ENCODE data around the gene WBP2. TPM values are rescaled to one million over a fixed set of nuclear protein-coding genes. Genes with fewer than 3 reads are reported as not detected.
A peak's percentile ranks its signal among the peaks of the same experiment; 100 is the strongest.

WBP2 gene
- total and polyA plus RNA-seq, 9 of the 15 experiments (the other 6 are each of a cell fraction or from before 2014, with no cell fraction given), result 2.2 to 74.3 (median 20.0) TPM

DNA sequence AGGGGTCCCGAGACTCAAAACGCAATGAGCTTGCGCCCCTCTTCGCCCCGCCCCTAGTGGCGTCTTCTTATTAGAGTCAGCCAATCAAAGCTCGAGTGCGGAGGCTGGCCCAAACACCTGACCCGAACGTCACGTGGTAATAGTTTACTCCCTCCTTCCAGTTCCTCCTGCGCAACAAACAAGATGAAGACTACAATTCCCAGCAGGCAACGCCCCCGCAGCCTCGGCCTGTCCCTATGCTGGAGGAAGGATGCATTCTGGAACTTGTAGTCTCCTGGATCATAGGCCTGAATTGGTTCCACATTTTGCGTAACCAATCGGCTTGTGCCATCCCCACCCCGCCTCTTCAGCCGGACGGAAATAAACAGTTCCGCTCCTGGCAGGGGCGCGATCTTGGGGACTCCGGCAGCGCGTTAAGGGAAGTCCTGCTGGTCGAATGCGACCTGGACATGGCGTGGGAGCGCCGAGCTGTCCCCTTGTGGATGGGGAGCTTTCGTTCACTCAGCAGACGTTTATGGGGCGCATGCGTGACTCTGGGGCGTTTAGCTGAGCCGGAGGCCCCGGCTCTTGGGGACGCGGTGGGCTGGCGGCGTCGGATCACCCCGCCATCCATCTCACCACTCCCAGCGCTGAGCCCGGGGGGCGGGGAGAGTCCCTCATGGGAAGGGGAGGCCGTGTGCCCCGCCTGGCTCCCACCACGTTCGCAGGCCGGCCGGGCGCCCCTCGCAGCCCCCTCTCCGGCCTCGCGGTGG is at the start of gene WBP2 (continued):
- TF ChIP-seq ARID2 (IDR thresholded peaks at IDR 0.05), result 0 out of 2 replicates have a peak, but pooled peaks have one; percentile 22
- peak; percentile 85; the same call in 1 of the 2 replicates for TF ChIP-seq RREB1 (CRISPR knock-in tag; IDR thresholded peaks at IDR 0.05)
- TF ChIP-seq MTA3 (IDR thresholded peaks at IDR 0.05; ENCODE audit: borderline replicate concordance), result peak; percentile 81
- peak; percentile 78 for TF ChIP-seq NFYB (IDR thresholded peaks at IDR 0.05; ENCODE audit: extremely low read depth, insufficient read length)
- 0 out of 2 replicates have a peak, but pooled peaks have one; percentile 12 for TF ChIP-seq ZNF165 (CRISPR knock-in tag; IDR thresholded peaks at IDR 0.05; ENCODE audit: borderline replicate concordance)
- no peak for TF ChIP-seq TRIM24 (IDR thresholded peaks at IDR 0.05)
- TF ChIP-seq ZNF717 (CRISPR knock-in tag; IDR thresholded peaks at IDR 0.05), result no peak
- TF ChIP-seq BHLHE40 (IDR thresholded peaks at IDR 0.05; ENCODE audit: low read length), result peak; percentile 26; the same call in 1 of the 2 replicates
- peak in 1 of 2 experiments; percentile 71; a peak in 1 of 4 replicates for TF ChIP-seq SIN3A (IDR thresholded peaks at IDR 0.05; ENCODE audit: borderline replicate concordance in 2 of 2, control insufficient read depth in 1 of 2, low read depth in 2 of 2, low read length in 2 of 2)
- TF ChIP-seq, protein P1, sequence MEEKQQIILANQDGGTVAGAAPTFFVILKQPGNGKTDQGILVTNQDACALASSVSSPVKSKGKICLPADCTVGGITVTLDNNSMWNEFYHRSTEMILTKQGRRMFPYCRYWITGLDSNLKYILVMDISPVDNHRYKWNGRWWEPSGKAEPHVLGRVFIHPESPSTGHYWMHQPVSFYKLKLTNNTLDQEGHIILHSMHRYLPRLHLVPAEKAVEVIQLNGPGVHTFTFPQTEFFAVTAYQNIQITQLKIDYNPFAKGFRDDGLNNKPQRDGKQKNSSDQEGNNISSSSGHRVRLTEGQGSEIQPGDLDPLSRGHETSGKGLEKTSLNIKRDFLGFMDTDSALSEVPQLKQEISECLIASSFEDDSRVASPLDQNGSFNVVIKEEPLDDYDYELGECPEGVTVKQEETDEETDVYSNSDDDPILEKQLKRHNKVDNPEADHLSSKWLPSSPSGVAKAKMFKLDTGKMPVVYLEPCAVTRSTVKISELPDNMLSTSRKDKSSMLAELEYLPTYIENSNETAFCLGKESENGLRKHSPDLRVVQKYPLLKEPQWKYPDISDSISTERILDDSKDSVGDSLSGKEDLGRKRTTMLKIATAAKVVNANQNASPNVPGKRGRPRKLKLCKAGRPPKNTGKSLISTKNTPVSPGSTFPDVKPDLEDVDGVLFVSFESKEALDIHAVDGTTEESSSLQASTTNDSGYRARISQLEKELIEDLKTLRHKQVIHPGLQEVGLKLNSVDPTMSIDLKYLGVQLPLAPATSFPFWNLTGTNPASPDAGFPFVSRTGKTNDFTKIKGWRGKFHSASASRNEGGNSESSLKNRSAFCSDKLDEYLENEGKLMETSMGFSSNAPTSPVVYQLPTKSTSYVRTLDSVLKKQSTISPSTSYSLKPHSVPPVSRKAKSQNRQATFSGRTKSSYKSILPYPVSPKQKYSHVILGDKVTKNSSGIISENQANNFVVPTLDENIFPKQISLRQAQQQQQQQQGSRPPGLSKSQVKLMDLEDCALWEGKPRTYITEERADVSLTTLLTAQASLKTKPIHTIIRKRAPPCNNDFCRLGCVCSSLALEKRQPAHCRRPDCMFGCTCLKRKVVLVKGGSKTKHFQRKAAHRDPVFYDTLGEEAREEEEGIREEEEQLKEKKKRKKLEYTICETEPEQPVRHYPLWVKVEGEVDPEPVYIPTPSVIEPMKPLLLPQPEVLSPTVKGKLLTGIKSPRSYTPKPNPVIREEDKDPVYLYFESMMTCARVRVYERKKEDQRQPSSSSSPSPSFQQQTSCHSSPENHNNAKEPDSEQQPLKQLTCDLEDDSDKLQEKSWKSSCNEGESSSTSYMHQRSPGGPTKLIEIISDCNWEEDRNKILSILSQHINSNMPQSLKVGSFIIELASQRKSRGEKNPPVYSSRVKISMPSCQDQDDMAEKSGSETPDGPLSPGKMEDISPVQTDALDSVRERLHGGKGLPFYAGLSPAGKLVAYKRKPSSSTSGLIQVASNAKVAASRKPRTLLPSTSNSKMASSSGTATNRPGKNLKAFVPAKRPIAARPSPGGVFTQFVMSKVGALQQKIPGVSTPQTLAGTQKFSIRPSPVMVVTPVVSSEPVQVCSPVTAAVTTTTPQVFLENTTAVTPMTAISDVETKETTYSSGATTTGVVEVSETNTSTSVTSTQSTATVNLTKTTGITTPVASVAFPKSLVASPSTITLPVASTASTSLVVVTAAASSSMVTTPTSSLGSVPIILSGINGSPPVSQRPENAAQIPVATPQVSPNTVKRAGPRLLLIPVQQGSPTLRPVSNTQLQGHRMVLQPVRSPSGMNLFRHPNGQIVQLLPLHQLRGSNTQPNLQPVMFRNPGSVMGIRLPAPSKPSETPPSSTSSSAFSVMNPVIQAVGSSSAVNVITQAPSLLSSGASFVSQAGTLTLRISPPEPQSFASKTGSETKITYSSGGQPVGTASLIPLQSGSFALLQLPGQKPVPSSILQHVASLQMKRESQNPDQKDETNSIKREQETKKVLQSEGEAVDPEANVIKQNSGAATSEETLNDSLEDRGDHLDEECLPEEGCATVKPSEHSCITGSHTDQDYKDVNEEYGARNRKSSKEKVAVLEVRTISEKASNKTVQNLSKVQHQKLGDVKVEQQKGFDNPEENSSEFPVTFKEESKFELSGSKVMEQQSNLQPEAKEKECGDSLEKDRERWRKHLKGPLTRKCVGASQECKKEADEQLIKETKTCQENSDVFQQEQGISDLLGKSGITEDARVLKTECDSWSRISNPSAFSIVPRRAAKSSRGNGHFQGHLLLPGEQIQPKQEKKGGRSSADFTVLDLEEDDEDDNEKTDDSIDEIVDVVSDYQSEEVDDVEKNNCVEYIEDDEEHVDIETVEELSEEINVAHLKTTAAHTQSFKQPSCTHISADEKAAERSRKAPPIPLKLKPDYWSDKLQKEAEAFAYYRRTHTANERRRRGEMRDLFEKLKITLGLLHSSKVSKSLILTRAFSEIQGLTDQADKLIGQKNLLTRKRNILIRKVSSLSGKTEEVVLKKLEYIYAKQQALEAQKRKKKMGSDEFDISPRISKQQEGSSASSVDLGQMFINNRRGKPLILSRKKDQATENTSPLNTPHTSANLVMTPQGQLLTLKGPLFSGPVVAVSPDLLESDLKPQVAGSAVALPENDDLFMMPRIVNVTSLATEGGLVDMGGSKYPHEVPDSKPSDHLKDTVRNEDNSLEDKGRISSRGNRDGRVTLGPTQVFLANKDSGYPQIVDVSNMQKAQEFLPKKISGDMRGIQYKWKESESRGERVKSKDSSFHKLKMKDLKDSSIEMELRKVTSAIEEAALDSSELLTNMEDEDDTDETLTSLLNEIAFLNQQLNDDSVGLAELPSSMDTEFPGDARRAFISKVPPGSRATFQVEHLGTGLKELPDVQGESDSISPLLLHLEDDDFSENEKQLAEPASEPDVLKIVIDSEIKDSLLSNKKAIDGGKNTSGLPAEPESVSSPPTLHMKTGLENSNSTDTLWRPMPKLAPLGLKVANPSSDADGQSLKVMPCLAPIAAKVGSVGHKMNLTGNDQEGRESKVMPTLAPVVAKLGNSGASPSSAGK (IDR thresholded peaks at IDR 0.05), result no peak; the same call in 1 of the 2 replicates

All from K562 (cell line).